Right cardiac atrium (tissue), 5 donors: ENCODE results near the gene NEDD4L. TPM values are rescaled to one million over a fixed set of nuclear protein-coding genes. Genes with fewer than 3 reads are reported as not detected.

Source experiments
- ATAC-seq, 2 donors: fragments of 200-7000 bp; cut with Tn5 transposase; one replicate each; pipeline versions ENCODE4 v1.8.0 to v1.9.1; 2020; ENCODE audit warnings: moderate library complexity in 2 of 2, mild to moderate bottlenecking in 1 of 2
- DNase-seq, 3 donors: peaks; one replicate each; pipeline ENCODE4 v3.0.0-alpha.2; 2020
- H3K27ac ChIP-seq: one replicate; pipeline ENCODE4 v1.5.1; 2013; ENCODE audit warnings: mild to moderate bottlenecking, low read length, control low read depth, moderate library complexity
- H3K27me3 ChIP-seq: one replicate; pipeline ENCODE4 v1.6.1; 2013; ENCODE audit not compliant: control insufficient read depth, insufficient read depth
- H3K4me1 ChIP-seq: one replicate; pipeline ENCODE4 v1.6.1; 2013; ENCODE audit warnings: low read length; ENCODE audit not compliant: control insufficient read depth, insufficient read depth
- H3K4me3 ChIP-seq: one replicate; pipeline ENCODE4 v1.5.1; 2013; ENCODE audit warnings: low read length, control low read depth
- H3K9me3 ChIP-seq: one replicate; pipeline ENCODE4 v1.6.1; 2013; ENCODE audit warnings: low read length; ENCODE audit not compliant: control insufficient read depth
- WGBS: extraction: QIAGEN DNeasy Blood & Tissue Kit; methylation state at CpG from one replicate; pipeline ENCODE4 v1.1.7; 2013; 5-methylcytosine and 5-hydroxymethylcytosine counted together
- intact Hi-C, 4 donors: fragments of 100-400 bp; cut with DNase I; formaldehyde crosslinking; loops; one replicate each; pipeline versions ENCODE4 v1.11.0 to v1.14.0; 2022 to 2023
- polyA plus RNA-seq: library from polyadenylated mRNA; stranded (reverse); fragments of 200-250 nt; gene quantifications from one replicate; pipeline ENCODE4 v1.2.3, GENCODE V29; 2013
- total RNA-seq, 4 donors: library from RNA; stranded (reverse); fragmentation: NEBNext Ultra II Directional; extraction: Animal tissue kit (Norgen Biotek cat#: 25700); gene quantifications; one replicate each; pipeline ENCODE4 v1.2.1, GENCODE V29; 2021
- donor health status: healthy with polysubstance abuse.
- donor health status: DM: no; HTN: yes; CAD: no.
- donor health status: DM: no; HTN: no; CAD: no.
- donor health status: DM: no; HTN: yes; CAD: no; lungs with severe emphysema.
- donor health status: DM: yes; HTN: yes; CAD: no.

The NEDD4L gene
- total and polyA plus RNA-seq, 5 donors, result 25.7 to 87.5 (median 74.0) TPM

- Histone ChIP-seq H3K27ac (peak overlapping the region; percentile 33), H3K27me3 (no peaks in the 10 kb centered on the region), H3K9me3 (no peaks in the 10 kb centered on the region), H3K4me3 (no peak overlapping the region), H3K4me1 (no peaks in the 10 kb centered on the region)
- intact Hi-C loops, result loop anchor here in 1 of 4 donors (5.0 kb wide), 1 partner anchor 36 kb away; no protein-coding TSS in a partner anchor
- 35% methylated on average over 5 of the region's 5 CpGs for WGBS
- ATAC-seq (peak; percentile 14 to 41), DNase-seq (no peak)
Observed at GRCh38 chr18:58298251-58299134, 254.5 kb downstream of the NEDD4L start.

GRCh38 chr18:58299135-58299473 is 255.1 kb downstream of the NEDD4L start:
- intact Hi-C loops, result loop anchor here in 1 of 4 donors (5.0 kb wide), 1 partner anchor 37 kb away; no protein-coding TSS in a partner anchor
- peak; percentile 43 to 72 for ATAC-seq
- no peaks in the 10 kb centered on the region for H3K9me3 ChIP-seq
- no peak overlapping the region for H3K4me3 ChIP-seq
- WGBS, result 44% methylated on average over 4 of the region's 4 CpGs
- peak overlapping the region; percentile 33 for H3K27ac ChIP-seq
- DNase-seq, result no peak
- H3K27me3 ChIP-seq, result no peaks in the 10 kb centered on the region
- no peaks in the 10 kb centered on the region for H3K4me1 ChIP-seq

- H3K27ac ChIP-seq, result no peak overlapping the region
- H3K9me3 ChIP-seq, result no peaks in the 10 kb centered on the region
- ATAC-seq (no peak), DNase-seq (no peak)
- intact Hi-C loops, result loop anchor here in 1 of 4 donors (5.0 kb wide), 1 partner anchor 38 kb away; no protein-coding TSS in a partner anchor
- no peaks in the 10 kb centered on the region for H3K27me3 ChIP-seq
- H3K4me3 ChIP-seq, result no peak overlapping the region
- peaks cover 1% of the 10 kb centered on the region for H3K4me1 ChIP-seq
- WGBS, result 37% methylated on average over 1 of the region's 1 CpG
Observed at GRCh38 chr18:58299936-58300335, 255.9 kb downstream of the NEDD4L start.

GRCh38 chr18:58300867-58301266 is 256.8 kb downstream of the NEDD4L start:
- ATAC-seq, result no peak
- WGBS, result 74% methylated on average over 4 of the region's 4 CpGs
- no peak for DNase-seq
- intact Hi-C loops, result no loop called here
- H3K4me1 ChIP-seq, result peaks cover 1% of the 10 kb centered on the region
- no peaks in the 10 kb centered on the region for H3K9me3 ChIP-seq
- no peaks in the 10 kb centered on the region for H3K27me3 ChIP-seq
- no peak overlapping the region for H3K27ac ChIP-seq
- H3K4me3 ChIP-seq, result no peak overlapping the region

- Histone ChIP-seq H3K27ac (peak overlapping the region; percentile 28), H3K9me3 (no peaks in the 10 kb centered on the region), H3K4me1 (peaks cover 1% of the 10 kb centered on the region), H3K27me3 (no peaks in the 10 kb centered on the region), H3K4me3 (no peak overlapping the region)
- ATAC-seq (no peak), DNase-seq (no peak)
- WGBS, result 93% methylated on average over 5 of the region's 5 CpGs
- intact Hi-C loops, result no loop called here
Observed at GRCh38 chr18:58302811-58303210, 258.8 kb downstream of the NEDD4L start.

GRCh38 chr18:58303363-58303762 is 259.3 kb downstream of the NEDD4L start:
- no peak overlapping the region for H3K4me3 ChIP-seq
- no peak overlapping the region for H3K27ac ChIP-seq
- DNase-seq (no peak), ATAC-seq (no peak)
- intact Hi-C loops, result no loop called here
- 39% methylated on average over 3 of the region's 3 CpGs for WGBS
- no peaks in the 10 kb centered on the region for H3K27me3 ChIP-seq
- peaks cover 1% of the 10 kb centered on the region for H3K4me1 ChIP-seq
- no peaks in the 10 kb centered on the region for H3K9me3 ChIP-seq

GRCh38 chr18:58305792-58306191 is 261.8 kb downstream of the NEDD4L start:
- 95% methylated on average over 3 of the region's 3 CpGs for WGBS
- intact Hi-C loops, result no loop called here
- ATAC-seq, result no peak

GRCh38 chr18:58307441-58307840 is 263.4 kb downstream of the NEDD4L start:
- WGBS, result 64% methylated on average over 3 of the region's 3 CpGs
- H3K4me1 ChIP-seq, result peaks cover 1% of the 10 kb centered on the region
- no peak overlapping the region for H3K27ac ChIP-seq
- no peaks in the 10 kb centered on the region for H3K9me3 ChIP-seq
- H3K4me3 ChIP-seq, result no peak overlapping the region
- no peak for DNase-seq
- no peaks in the 10 kb centered on the region for H3K27me3 ChIP-seq
- intact Hi-C loops, result no loop called here
- ATAC-seq, result no peak

More at GRCh38 chr18:58305792-58306191, 261.8 kb downstream of the NEDD4L start:
- Histone ChIP-seq H3K4me1 (peaks cover 1% of the 10 kb centered on the region), H3K27me3 (no peaks in the 10 kb centered on the region), H3K4me3 (no peak overlapping the region), H3K9me3 (no peaks in the 10 kb centered on the region), H3K27ac (no peak overlapping the region)
- DNase-seq, result no peak

- intact Hi-C loops, result no loop called here
- peak overlapping the region; percentile 0 for H3K27ac ChIP-seq
- no peak for DNase-seq
- no peak overlapping the region for H3K4me3 ChIP-seq
- no peaks in the 10 kb centered on the region for H3K9me3 ChIP-seq
- no peak for ATAC-seq
- peaks cover 1% of the 10 kb centered on the region for H3K4me1 ChIP-seq
- H3K27me3 ChIP-seq, result no peaks in the 10 kb centered on the region
- WGBS, result 67% methylated on average over 8 of the region's 8 CpGs
Observed at GRCh38 chr18:58308463-58308862, 264.4 kb downstream of the NEDD4L start.

- Histone ChIP-seq H3K27me3 (no peaks in the 10 kb centered on the region), H3K4me1 (peaks cover 1% of the 10 kb centered on the region), H3K27ac (peak overlapping the region; percentile 43), H3K9me3 (no peaks in the 10 kb centered on the region), H3K4me3 (no peak overlapping the region)
- ATAC-seq, result peak in 1 of 2 donors; percentile 6
- WGBS, result 82% methylated on average over 8 of the region's 8 CpGs
- DNase-seq, result no peak
- intact Hi-C loops, result no loop called here
Observed at GRCh38 chr18:58309099-58309498, 265.1 kb downstream of the NEDD4L start.

GRCh38 chr18:58309610-58310239 is 265.7 kb downstream of the NEDD4L start:
- WGBS, result 77% methylated on average over 7 of the region's 7 CpGs
- peaks cover 1% of the 10 kb centered on the region for H3K4me1 ChIP-seq
- no peak for ATAC-seq
- H3K27me3 ChIP-seq, result no peaks in the 10 kb centered on the region
- no peaks in the 10 kb centered on the region for H3K9me3 ChIP-seq
- H3K27ac ChIP-seq, result peak overlapping the region; percentile 43
- no peak overlapping the region for H3K4me3 ChIP-seq
- intact Hi-C loops, result loop anchor here in 3 of 4 donors (5.0 to 10.0 kb wide), 3 partner anchors 52 to 105 kb away; no protein-coding TSS in a partner anchor
- no peak for DNase-seq
